Omental fat pad (tissue), 4 donors: ENCODE data around the gene KCNQ5. TPM values are rescaled to one million over a fixed set of nuclear protein-coding genes. Genes with fewer than 3 reads are reported as not detected.

Experiments used
- ATAC-seq: fragments of 150-250 bp; one replicate; pipeline ENCODE4 v1.9.1; 2016; ENCODE audit warnings: mild to moderate bottlenecking, moderate library complexity; ENCODE audit not compliant: low FRiP score
- DNase-seq: peaks from one replicate; pipeline ENCODE4 v3.0.0-alpha.2; 2019; ENCODE audit warnings: low spot score
- CTCF ChIP-seq, 3 donors: fragments of 450-650 bp; IDR thresholded peaks; one replicate each; pipeline ENCODE4 v1.5.1; 2016 to 2017; ENCODE audit warnings: antibody characterized with exemption in 3 of 3, mild to moderate bottlenecking in 3 of 3, moderate library complexity in 2 of 3
- total RNA-seq, 4 donors: library from RNA; depleted of rRNA; stranded (reverse); fragments of >200 nt; gene quantifications; one replicate each; pipeline ENCODE4 v1.1.0, GENCODE V29; 2016

KCNQ5 gene
- total RNA-seq, 4 donors from 2014 or later, result 0.16 to 0.24 TPM; not detected in 2

DNA sequence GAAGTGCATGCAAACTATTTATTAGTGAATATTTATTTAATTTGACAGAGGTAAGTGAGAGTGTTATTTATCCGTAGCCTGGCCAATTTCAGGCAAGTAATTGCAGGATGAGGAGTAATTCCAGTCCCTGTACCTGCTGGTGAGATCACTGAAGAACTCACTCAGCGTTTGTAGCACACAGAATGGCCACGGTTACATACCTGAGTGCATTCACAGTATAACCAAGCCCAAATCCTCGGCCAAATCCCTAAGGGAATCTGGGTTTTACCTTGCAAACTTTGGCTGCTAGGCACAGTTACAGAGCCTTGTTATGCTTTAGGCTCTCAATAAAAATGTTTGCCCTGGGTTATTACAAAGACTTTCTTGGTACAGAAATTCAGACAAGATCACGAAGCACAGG, 93.3 kb downstream of the KCNQ5 start:
- no peak for ATAC-seq
- TF ChIP-seq CTCF (IDR thresholded peaks at IDR 0.05), result no peak
- no peak for DNase-seq

GRCh38 chr6:72716916-72717315, 95.1 kb downstream of the KCNQ5 start:
- DNase-seq (no peak), ATAC-seq (no peak)
- TF ChIP-seq CTCF (IDR thresholded peaks at IDR 0.05), result no peak

- TF ChIP-seq CTCF (IDR thresholded peaks at IDR 0.05), result no peak
- DNase-seq (no peak), ATAC-seq (no peak)
Observed at GRCh38 chr6:72720464-72720863, 98.6 kb downstream of the KCNQ5 start.

GRCh38 chr6:72721346-72721745, 99.5 kb downstream of the KCNQ5 start:
- no peak for TF ChIP-seq CTCF (IDR thresholded peaks at IDR 0.05)
- DNase-seq (no peak), ATAC-seq (no peak)

- no peak for TF ChIP-seq CTCF (IDR thresholded peaks at IDR 0.05)
- no peak for ATAC-seq
- no peak for DNase-seq
Observed at GRCh38 chr6:72724545-72724944, 102.7 kb downstream of the KCNQ5 start.

GRCh38 chr6:72728706-72729343, 107.0 kb downstream of the KCNQ5 start:
- no peak for TF ChIP-seq CTCF (IDR thresholded peaks at IDR 0.05)
- ATAC-seq, result no peak
- no peak for DNase-seq

- TF ChIP-seq CTCF (IDR thresholded peaks at IDR 0.05), result no peak
- DNase-seq (no peak), ATAC-seq (no peak)
Observed at GRCh38 chr6:72733045-72733444, 111.2 kb downstream of the KCNQ5 start.
